ENCODE data around the gene AIFM3.
A peak's percentile ranks its signal among the peaks of the same experiment; 100 is the strongest.

Gene AIFM3, protein sequence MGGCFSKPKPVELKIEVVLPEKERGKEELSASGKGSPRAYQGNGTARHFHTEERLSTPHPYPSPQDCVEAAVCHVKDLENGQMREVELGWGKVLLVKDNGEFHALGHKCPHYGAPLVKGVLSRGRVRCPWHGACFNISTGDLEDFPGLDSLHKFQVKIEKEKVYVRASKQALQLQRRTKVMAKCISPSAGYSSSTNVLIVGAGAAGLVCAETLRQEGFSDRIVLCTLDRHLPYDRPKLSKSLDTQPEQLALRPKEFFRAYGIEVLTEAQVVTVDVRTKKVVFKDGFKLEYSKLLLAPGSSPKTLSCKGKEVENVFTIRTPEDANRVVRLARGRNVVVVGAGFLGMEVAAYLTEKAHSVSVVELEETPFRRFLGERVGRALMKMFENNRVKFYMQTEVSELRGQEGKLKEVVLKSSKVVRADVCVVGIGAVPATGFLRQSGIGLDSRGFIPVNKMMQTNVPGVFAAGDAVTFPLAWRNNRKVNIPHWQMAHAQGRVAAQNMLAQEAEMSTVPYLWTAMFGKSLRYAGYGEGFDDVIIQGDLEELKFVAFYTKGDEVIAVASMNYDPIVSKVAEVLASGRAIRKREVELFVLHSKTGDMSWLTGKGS

DNA sequence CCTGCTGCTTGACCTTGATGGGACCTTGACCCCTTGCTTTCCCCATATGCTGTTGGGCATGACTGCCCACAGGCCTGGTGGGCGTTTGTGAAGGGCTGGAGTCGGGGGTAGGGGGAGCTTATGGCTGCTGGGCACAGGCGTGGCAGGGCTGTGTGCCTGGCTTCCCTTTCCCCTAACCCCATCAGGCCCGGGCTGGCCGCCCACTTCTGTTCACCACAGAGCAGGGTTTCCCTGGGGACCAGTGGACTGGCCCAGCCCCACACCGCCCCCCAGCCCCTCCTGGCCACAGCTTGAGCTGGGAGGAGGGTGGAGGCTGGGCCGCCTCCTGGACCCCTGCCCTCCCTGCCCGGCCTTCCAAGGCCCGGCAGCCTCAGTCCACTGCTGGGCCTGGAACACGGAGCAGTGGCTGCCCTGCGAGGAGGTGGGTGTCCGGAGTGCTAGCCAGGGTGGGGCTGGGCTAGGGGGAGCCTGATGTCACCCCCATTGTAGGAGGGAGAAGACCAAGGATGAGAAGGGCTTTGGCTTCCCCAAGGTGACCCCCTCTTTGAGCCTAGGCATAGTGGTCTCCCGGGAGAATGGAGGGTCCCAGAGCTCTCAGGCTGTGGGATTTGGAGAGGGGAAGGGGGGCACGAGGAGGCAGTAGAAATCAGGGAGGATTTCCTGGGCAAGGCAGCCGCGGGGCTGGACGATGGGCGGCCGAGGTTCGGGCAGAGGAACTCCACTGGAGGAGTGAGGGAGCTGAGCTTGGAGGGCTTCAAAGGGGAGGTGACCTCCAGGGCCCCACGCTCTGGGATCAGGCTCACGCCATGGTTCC, at the start of gene AIFM3:
TSS of gene AIFM3 (plus strand) at position 373 of the 814 bp plus-strand sequence. CDS start 690 bp downstream, outside the sequence.
- Histone ChIP-seq H3K27me3 (peaks cover 0 to 49% of the 10 kb centered on the region in 2 donors), H3K27ac (no peak within 1 kb of the TSS), H3K4me1 (peaks cover 0 to 17% (median 11%) of the 10 kb centered on the region in 4 donors), H3K9me3 (no peaks in the 10 kb centered on the region), H3K4me3 (no peak within 1 kb of the TSS), H3K36me3 (no peaks in the 10 kb centered on the region)
- DNase-seq: no peak
- TF ChIP-seq, protein P1, sequence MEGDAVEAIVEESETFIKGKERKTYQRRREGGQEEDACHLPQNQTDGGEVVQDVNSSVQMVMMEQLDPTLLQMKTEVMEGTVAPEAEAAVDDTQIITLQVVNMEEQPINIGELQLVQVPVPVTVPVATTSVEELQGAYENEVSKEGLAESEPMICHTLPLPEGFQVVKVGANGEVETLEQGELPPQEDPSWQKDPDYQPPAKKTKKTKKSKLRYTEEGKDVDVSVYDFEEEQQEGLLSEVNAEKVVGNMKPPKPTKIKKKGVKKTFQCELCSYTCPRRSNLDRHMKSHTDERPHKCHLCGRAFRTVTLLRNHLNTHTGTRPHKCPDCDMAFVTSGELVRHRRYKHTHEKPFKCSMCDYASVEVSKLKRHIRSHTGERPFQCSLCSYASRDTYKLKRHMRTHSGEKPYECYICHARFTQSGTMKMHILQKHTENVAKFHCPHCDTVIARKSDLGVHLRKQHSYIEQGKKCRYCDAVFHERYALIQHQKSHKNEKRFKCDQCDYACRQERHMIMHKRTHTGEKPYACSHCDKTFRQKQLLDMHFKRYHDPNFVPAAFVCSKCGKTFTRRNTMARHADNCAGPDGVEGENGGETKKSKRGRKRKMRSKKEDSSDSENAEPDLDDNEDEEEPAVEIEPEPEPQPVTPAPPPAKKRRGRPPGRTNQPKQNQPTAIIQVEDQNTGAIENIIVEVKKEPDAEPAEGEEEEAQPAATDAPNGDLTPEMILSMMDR (IDR thresholded peaks at IDR 0.05): no peak
- intact Hi-C loops (cut with DNase I; ENCODE audit: low total_unique reads): no loop called here

DNA sequence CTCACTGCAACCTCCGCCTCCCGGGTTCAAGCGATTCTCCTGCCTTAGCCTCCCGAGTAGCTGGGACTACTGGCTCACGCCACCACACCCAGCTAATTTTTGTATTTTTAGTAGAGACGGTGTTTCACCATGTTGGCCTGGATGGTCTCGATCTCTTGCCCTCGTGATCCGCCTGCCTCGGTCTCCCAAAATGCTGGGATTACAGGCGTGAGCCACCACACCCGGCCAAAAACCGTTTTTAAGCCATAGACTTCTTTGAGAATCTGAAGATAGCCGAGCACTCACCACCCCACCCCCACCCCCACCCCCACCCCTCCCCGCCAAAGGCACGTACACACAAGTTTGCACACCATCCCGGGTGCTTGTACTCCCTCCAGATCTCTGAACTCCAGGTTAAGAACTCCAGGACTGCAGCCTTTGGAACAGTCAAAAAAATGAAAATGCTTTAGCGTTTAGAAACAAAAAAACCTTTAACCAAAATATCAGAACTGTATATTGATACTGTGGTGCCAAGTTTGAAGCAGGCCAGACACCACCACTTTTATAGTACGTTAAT, 48.3 kb upstream of the AIFM3 start:
- intact Hi-C loops (cut with DNase I; ENCODE audit: low total_unique reads): loop anchor here (5.0 kb wide), 1 partner anchor 79 kb away; no protein-coding TSS in a partner anchor
- no peak for DNase-seq
- no peaks in the 10 kb centered on the region for H3K27me3 ChIP-seq
- peak overlapping the region; percentile 97 for H3K27ac ChIP-seq
- peaks cover 0 to 48% (median 27%) of the 10 kb centered on the region in 4 donors for H3K4me1 ChIP-seq
- H3K9me3 ChIP-seq: no peaks in the 10 kb centered on the region
- no peaks in the 10 kb centered on the region for H3K36me3 ChIP-seq
- peak overlapping the region; percentile 97 to 98 for H3K4me3 ChIP-seq
- TF ChIP-seq, protein P1 (IDR thresholded peaks at IDR 0.05): no peak

DNA sequence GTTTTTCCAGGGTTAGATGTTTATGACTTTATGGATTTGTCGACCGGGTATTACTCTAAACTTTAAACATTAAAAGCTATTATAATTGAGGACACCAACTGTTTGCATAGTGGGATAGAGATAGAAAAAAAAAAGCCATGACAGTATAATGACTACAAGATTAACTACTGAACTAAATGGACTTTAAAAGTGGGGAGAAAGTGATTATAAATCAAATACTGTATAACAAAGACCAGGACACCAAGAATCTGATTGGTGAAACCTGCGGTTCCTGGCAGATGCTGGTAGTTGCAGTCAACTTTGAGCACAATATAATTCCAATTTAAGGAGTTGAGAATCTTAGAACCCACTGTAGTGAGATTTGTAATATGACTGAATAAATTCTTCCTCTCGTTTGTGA, 47.3 kb upstream of the AIFM3 start:
- DNase-seq: no peak
- intact Hi-C loops (cut with DNase I; ENCODE audit: low total_unique reads): loop anchor here (5.0 kb wide), 1 partner anchor 78 kb away; no protein-coding TSS in a partner anchor
- no peaks in the 10 kb centered on the region for H3K27me3 ChIP-seq
- no peaks in the 10 kb centered on the region for H3K9me3 ChIP-seq
- H3K4me3 ChIP-seq: peak overlapping the region; percentile 97 to 98
- peak overlapping the region in 1 of 2 donors; percentile 1 for H3K27ac ChIP-seq
- TF ChIP-seq, protein P1 (IDR thresholded peaks at IDR 0.05): no peak
- peaks cover 0 to 4% (median 0%) of the 10 kb centered on the region in 3 donors for H3K36me3 ChIP-seq
- H3K4me1 ChIP-seq: peaks cover 0 to 56% (median 27%) of the 10 kb centered on the region in 4 donors

DNA sequence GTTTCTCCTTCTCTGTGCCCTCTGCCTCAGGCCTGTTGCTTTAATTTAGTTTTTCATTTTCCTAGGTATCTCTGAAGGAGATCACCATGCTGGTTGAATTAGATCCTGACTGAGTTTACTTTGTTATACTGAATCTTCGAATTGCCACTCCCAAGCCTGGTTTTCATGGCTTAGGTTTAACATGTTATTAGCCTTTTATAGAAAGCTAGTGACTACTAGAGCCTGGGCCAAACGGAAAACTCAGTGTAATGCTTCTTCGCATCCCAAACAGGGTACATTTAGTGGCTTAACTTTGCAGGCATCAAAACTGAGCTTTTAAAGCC, 46.2 kb upstream of the AIFM3 start:
- no peaks in the 10 kb centered on the region for H3K9me3 ChIP-seq
- peaks cover 0 to 4% (median 0%) of the 10 kb centered on the region in 3 donors for H3K36me3 ChIP-seq
- TF ChIP-seq, protein P1 (IDR thresholded peaks at IDR 0.05): no peak
- no peaks in the 10 kb centered on the region for H3K27me3 ChIP-seq
- peak overlapping the region; percentile 97 to 98 for H3K4me3 ChIP-seq
- intact Hi-C loops (cut with DNase I; ENCODE audit: low total_unique reads): no loop called here
- H3K4me1 ChIP-seq: peaks cover 0 to 64% (median 27%) of the 10 kb centered on the region in 4 donors
- DNase-seq: no peak
- H3K27ac ChIP-seq: peak overlapping the region in 1 of 2 donors; percentile 1

DNA sequence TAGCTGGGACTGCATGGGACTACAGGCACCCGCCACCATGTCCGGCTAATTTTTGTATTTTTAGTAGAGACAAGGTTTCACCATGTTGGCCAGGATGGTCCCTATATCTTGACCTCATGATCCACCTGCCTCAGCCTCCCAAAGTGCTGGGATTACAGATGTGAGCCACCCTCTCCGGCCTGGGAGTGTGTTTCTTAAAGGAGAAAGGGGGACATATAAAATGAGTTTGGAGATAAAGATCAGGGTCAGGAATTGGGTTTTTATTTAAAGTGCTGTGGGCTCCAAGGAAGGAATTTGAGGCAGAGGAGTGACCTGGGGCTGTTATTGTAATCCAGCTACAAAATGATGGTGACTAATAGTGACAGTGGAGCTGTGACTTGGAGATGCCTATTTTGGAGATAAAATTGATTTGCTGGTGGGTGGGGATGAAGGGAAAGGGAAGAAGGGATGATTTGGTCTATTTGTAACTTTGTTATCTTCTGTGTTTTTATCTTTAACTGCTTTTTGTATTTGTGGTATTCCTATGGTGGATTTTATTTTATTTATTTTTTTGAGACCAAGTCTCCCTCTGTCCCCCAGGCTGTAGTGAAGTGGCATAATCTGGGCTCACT, 44.8 kb upstream of the AIFM3 start:
- intact Hi-C loops (cut with DNase I; ENCODE audit: low total_unique reads): no loop called here
- no peak overlapping the region for H3K4me3 ChIP-seq
- H3K4me1 ChIP-seq: peaks cover 0 to 63% (median 28%) of the 10 kb centered on the region in 4 donors
- TF ChIP-seq, protein P1 (IDR thresholded peaks at IDR 0.05): no peak
- no peak for DNase-seq
- H3K27me3 ChIP-seq: no peaks in the 10 kb centered on the region
- H3K36me3 ChIP-seq: peaks cover 0 to 4% (median 0%) of the 10 kb centered on the region in 3 donors
- H3K9me3 ChIP-seq: no peaks in the 10 kb centered on the region
- no peak overlapping the region for H3K27ac ChIP-seq
